NAMALWA (cell line): ENCODE results near the gene GPR157.

Experiments
- DNase-seq: peaks from one replicate; pipeline ENCODE4 v3.0.0-alpha.2; 2015; ENCODE audit warnings: low spot score

Gene GPR157

GRCh38 chr1:9062021-9062471 is 66.9 kb downstream of the GPR157 start:
- no peak for DNase-seq

- no peak for DNase-seq
These were observed 67.5 kb downstream of the GPR157 start for GRCh38 chr1:9061252-9061960.

- peak; percentile 44 for DNase-seq
These were observed 68.8 kb downstream of the GPR157 start for GRCh38 chr1:9059891-9060744.

- no peak for DNase-seq
These were observed 70.4 kb downstream of the GPR157 start for GRCh38 chr1:9058465-9058864.

GRCh38 chr1:9057851-9058250 is 71.1 kb downstream of the GPR157 start:
- DNase-seq: no peak

GRCh38 chr1:9052272-9053049 is 76.4 kb downstream of the GPR157 start:
- DNase-seq: no peak

- DNase-seq: no peak
These were observed 77.5 kb downstream of the GPR157 start for GRCh38 chr1:9051379-9051778.

- no peak for DNase-seq
These were observed 78.1 kb downstream of the GPR157 start for GRCh38 chr1:9050803-9051202.
